Measurements from ENCODE around the gene POU6F2. TPM values are rescaled to one million over a fixed set of nuclear protein-coding genes. Genes with fewer than 3 reads are reported as not detected.

Gene POU6F2
- polyA plus RNA-seq, 1 experiment: not detected

GRCh38 chr7:39212876-39213275, 235.2 kb downstream of the POU6F2 start:
- DNase-seq (ENCODE audit: low read depth): no peak
- ChIA-PET CTCF (no interaction called here), POLR2A (no interaction called here)
- no peak for TF ChIP-seq CTCF (IDR thresholded peaks at IDR 0.05; ENCODE audit: insufficient read depth, low read depth, low read length)
- no peaks in the 10 kb centered on the region for H3K27me3 ChIP-seq (ENCODE audit: control insufficient read depth, insufficient read depth, low read length)
- H3K36me3 ChIP-seq (ENCODE audit: control insufficient read depth, insufficient read depth, low read length): no peaks in the 10 kb centered on the region
- H3K4me3 ChIP-seq (ENCODE audit: low read depth, low read length): no peak overlapping the region

GRCh38 chr7:39217783-39218182, 240.1 kb downstream of the POU6F2 start:
- POLR2A ChIA-PET: no interaction called here

GRCh38 chr7:39219869-39220268, 242.2 kb downstream of the POU6F2 start:
- Histone ChIP-seq H3K4me3 (ENCODE audit: low read depth, low read length) (no peak overlapping the region), H3K36me3 (ENCODE audit: control insufficient read depth, insufficient read depth, low read length) (no peaks in the 10 kb centered on the region), H3K27me3 (ENCODE audit: control insufficient read depth, insufficient read depth, low read length) (no peaks in the 10 kb centered on the region)
- TF ChIP-seq CTCF (IDR thresholded peaks at IDR 0.05; ENCODE audit: insufficient read depth, low read depth, low read length): no peak
- DNase-seq (ENCODE audit: low read depth): no peak
- POLR2A ChIA-PET: no interaction called here
- CTCF ChIA-PET: no interaction called here

More at GRCh38 chr7:39217783-39218182, 240.1 kb downstream of the POU6F2 start:
- Histone ChIP-seq H3K27me3 (ENCODE audit: control insufficient read depth, insufficient read depth, low read length) (no peaks in the 10 kb centered on the region), H3K36me3 (ENCODE audit: control insufficient read depth, insufficient read depth, low read length) (no peaks in the 10 kb centered on the region), H3K4me3 (ENCODE audit: low read depth, low read length) (no peak overlapping the region)
- no peak for DNase-seq (ENCODE audit: low read depth)
- CTCF ChIA-PET: no interaction called here
- no peak for TF ChIP-seq CTCF (IDR thresholded peaks at IDR 0.05; ENCODE audit: insufficient read depth, low read depth, low read length)

GRCh38 chr7:39221901-39222300, 244.2 kb downstream of the POU6F2 start:
- POLR2A ChIA-PET: no interaction called here
- CTCF ChIA-PET: no interaction called here
- no peak for TF ChIP-seq CTCF (IDR thresholded peaks at IDR 0.05; ENCODE audit: insufficient read depth, low read depth, low read length)
- H3K4me3 ChIP-seq (ENCODE audit: low read depth, low read length): no peak overlapping the region
- H3K36me3 ChIP-seq (ENCODE audit: control insufficient read depth, insufficient read depth, low read length): no peaks in the 10 kb centered on the region
- no peaks in the 10 kb centered on the region for H3K27me3 ChIP-seq (ENCODE audit: control insufficient read depth, insufficient read depth, low read length)
- no peak for DNase-seq (ENCODE audit: low read depth)

GRCh38 chr7:39228946-39229345, 251.2 kb downstream of the POU6F2 start:
- TF ChIP-seq CTCF (IDR thresholded peaks at IDR 0.05; ENCODE audit: insufficient read depth, low read depth, low read length): no peak
- H3K27me3 ChIP-seq (ENCODE audit: control insufficient read depth, insufficient read depth, low read length): no peaks in the 10 kb centered on the region
- no peaks in the 10 kb centered on the region for H3K36me3 ChIP-seq (ENCODE audit: control insufficient read depth, insufficient read depth, low read length)
- peak; percentile 66 for DNase-seq (ENCODE audit: low read depth)
- CTCF ChIA-PET: no interaction called here
- H3K4me3 ChIP-seq (ENCODE audit: low read depth, low read length): no peak overlapping the region
- POLR2A ChIA-PET: no interaction called here

Measured in BJ (cell line).